T-helper 1 cell treated with Interleukin-12 subunit alpha and Interleukin-12 subunit beta and Interleukin-4 antibody, amounts not matched to agents 30 μg/mL and 1 μg/mL, for 36 hours (primary cell): ENCODE results near the gene MST1R.
A peak's percentile ranks its signal among the peaks of the same experiment; 100 is the strongest.

Experiments used
- H3K27ac Mint-ChIP-seq: one replicate; pipeline ENCODE4 v1.8.0; 2021; ENCODE audit warnings: mild to moderate bottlenecking, mixed read lengths
- H3K27me3 Mint-ChIP-seq: one replicate; pipeline ENCODE4 v1.8.0; 2021; ENCODE audit warnings: low read depth, mixed read lengths
- H3K36me3 Mint-ChIP-seq: one replicate; pipeline ENCODE4 v1.8.0; 2021; ENCODE audit warnings: low read depth, mixed read lengths
- H3K4me1 Mint-ChIP-seq: one replicate; pipeline ENCODE4 v1.8.0; 2021; ENCODE audit warnings: low read depth, mixed read lengths
- H3K4me3 Mint-ChIP-seq: one replicate; pipeline ENCODE4 v1.8.0; 2021; ENCODE audit warnings: mild to moderate bottlenecking, moderate library complexity, mixed read lengths
- H3K9me3 Mint-ChIP-seq: one replicate; pipeline ENCODE4 v1.8.0; 2021; ENCODE audit warnings: mixed read lengths

The MST1R gene

DNA sequence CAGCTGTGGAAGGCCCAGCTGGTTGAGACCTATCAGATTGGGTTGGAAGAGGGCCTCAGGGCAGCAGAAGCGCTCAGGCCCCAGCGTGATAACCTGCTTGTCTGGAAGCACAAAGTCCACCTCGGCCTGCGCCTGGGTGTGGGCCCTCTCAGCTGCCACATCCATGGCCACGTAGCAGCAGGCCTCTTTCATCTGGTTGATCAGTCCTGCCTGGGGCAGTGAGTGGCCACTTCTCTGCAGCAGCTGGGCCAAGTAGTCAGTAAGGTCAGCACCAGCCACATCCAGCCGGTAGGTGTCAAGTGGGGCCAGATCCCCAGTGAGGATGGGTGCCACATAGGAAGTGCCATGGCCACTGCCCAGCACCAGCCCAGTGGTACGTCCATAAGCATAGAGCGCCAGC lies 30.1 kb downstream of the MST1R start:
- H3K4me3 Mint-ChIP-seq, result no peak overlapping the region
- no peaks in the 10 kb centered on the region for H3K4me1 Mint-ChIP-seq
- peaks cover 23% of the 10 kb centered on the region for H3K27me3 Mint-ChIP-seq
- H3K36me3 Mint-ChIP-seq, result no peaks in the 10 kb centered on the region
- no peak overlapping the region for H3K27ac Mint-ChIP-seq
- no peaks in the 10 kb centered on the region for H3K9me3 Mint-ChIP-seq

DNA sequence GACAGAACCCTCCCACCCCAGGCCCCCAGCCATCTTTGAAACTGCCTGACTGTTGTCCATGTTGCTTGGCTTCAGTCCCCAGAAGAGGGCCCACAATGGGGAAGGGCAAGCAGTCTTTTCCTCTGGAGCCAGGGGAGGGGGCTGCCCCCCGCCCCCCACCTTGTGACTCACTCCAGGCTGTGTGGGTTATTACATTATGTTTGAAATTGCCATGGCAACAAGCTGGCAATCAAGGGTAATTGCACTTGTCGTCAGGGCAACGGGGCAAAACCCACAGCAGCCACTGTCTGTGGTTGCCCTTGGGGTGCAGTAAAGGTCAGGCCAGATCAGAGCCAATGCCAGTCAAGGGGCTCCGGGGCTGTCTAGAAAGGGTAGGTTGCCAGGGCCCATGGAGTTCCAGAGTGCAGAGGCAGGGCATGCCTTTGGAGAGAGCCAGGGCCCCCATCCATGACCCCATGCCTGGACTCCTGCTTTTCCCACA lies 30.8 kb downstream of the MST1R start:
- Mint-ChIP-seq H3K36me3 (no peaks in the 10 kb centered on the region), H3K4me3 (no peak overlapping the region), H3K9me3 (no peaks in the 10 kb centered on the region), H3K27me3 (peaks cover 31% of the 10 kb centered on the region), H3K4me1 (no peaks in the 10 kb centered on the region), H3K27ac (no peak overlapping the region)

DNA sequence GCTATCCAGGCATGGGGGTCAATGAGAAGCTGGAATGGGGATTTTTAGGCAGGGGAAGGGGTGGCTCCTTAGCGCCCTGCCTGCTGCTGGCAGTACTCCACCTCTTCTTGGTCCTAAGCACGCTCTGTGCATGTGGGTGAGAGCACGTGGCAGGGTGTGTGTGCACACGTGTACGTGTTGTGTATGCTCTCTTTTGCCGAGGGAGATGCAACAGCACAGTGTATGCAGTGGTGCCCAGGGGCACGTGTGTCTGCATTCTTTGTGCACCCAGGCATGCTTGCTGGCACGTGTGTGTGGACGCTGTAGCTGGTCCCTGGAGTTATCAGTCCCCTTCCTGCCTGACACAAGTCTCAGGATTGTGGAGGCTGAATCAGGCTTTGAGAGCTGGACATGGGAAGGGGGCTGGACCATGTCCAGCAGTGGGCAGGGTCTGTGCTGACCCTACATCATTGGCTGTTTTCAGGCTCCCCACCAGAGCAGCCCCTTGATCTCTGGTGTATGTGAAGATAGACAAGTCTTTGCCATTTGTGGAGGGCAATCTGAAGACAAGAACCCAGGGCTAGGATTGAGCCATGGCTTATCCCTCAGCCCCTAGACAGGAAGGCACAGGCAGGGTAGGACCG lies 32.0 kb downstream of the MST1R start:
- H3K4me1 Mint-ChIP-seq, result no peaks in the 10 kb centered on the region
- no peaks in the 10 kb centered on the region for H3K36me3 Mint-ChIP-seq
- no peak overlapping the region for H3K4me3 Mint-ChIP-seq
- H3K9me3 Mint-ChIP-seq, result no peaks in the 10 kb centered on the region
- H3K27ac Mint-ChIP-seq, result no peak overlapping the region
- H3K27me3 Mint-ChIP-seq, result peaks cover 42% of the 10 kb centered on the region

DNA sequence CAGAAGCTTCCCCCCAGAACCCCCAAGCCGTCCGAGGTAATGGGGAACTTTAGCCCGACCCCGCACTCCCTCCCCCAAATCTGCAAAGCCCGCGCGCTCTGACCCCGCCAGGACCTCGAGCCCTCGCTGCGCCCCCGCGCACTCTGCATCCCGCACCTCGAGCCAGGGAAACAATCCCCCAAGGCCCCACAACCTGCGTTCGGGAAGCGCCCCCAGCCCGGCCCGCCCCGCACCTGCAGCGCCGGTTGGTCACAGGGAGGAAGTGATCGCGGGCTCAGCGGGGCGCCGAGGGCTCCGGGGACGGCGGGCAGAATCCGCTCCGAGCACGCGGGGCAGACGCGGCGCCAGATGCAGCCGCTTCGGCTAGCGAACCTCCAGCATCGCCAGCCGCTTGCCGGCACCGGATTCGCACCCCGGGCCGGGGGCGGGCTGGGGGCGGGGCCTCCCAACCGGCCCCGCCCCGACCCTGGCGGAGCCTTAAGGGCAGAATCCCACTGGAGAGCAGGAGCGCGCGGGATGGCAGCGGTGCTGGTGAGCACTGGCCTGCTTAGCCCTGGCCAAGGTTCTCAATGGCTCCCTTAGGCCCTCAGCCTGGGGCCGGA lies 34.0 kb downstream of the MST1R start, which contains the start of gene CAMKV:
Gene CAMKV, minus strand, starts transcription at position 382 of the 602 bp plus-strand sequence. CDS start 7,518 bp downstream, outside the sequence.
- Mint-ChIP-seq H3K27ac (no peak within 1 kb of the TSS), H3K36me3 (no peaks in the 10 kb centered on the region), H3K4me3 (peak within 1 kb of the TSS; percentile 17), H3K27me3 (peaks cover 55% of the 10 kb centered on the region), H3K9me3 (no peaks in the 10 kb centered on the region), H3K4me1 (no peaks in the 10 kb centered on the region)

DNA sequence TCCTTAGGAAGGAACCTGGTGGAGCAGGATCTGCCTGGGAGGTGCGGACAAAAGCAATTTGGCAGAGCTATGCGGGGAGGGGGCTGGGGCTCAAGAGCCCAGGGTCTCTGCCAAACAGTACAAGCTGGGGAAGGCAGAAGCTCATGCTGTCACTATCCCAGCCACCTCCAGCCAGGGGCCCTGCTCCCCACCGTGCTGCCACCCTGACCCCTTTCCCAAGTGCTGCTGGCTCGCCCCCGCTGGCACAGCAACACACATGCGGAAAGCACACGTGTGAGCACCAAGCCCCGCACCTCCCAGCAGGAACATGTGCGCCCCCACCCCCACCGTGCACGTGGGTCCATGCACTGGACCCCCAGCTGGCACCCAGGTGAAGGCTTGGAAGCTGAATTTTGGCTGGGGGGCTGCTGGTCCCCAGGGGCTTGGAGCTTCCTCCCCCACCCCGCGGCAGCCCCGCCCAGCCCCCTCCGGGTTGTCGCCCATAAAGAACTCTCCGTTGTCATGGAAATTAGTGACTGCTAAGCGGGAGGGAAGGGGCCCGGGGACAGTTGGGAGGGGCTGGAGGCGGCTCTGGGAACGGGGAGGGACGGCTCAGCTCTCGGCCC lies 34.7 kb downstream of the MST1R start:
- Mint-ChIP-seq H3K9me3 (no peaks in the 10 kb centered on the region), H3K27ac (no peak overlapping the region), H3K4me1 (no peaks in the 10 kb centered on the region), H3K4me3 (peak overlapping the region; percentile 17), H3K36me3 (no peaks in the 10 kb centered on the region), H3K27me3 (peaks cover 59% of the 10 kb centered on the region)

DNA sequence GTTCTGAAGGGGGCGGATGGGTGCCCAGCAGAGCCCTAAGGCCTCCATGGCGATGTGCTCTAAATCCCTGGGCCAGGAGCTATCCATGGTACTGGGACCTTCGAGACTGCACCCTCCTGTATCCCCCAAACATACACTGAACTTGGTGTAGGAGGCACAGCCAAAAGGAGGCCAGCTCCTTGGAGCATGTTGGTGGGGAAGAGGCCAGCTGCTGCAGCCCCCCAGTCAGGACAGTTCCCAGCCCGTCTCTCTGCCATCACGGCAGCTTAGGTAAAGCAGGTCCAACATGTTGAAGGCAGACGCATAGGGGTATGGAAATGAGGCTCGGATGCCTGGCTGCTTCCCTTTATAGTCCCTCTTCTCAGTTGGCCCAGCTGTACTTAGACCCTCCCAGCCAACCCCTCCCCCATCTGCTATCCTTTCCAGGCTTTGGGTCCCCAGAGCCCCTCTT lies 35.8 kb downstream of the MST1R start:
- Mint-ChIP-seq H3K4me3 (no peak overlapping the region), H3K36me3 (no peaks in the 10 kb centered on the region)

DNA sequence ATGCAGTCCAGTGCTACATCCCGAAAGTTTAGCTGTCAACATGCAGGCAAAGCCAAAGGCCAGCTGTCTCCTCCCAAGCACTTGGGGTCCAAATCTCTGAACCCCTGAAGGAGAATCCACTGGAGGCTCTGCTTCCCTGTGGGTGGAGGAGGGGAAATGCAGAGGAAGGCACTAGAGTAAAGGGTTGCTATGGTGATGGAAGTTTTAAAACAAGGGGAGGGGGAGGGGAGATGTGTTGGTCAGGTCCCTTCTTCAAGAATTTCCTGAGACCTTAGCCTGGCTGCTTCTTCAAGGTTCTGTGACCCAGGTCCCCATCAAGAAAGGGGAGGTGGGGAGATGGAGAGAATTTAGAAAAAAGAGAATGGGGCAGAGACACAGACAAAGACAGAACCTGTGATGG lies 36.3 kb downstream of the MST1R start:
- Mint-ChIP-seq H3K4me1 (no peaks in the 10 kb centered on the region), H3K27me3 (peaks cover 62% of the 10 kb centered on the region), H3K27ac (no peak overlapping the region), H3K36me3 (no peaks in the 10 kb centered on the region), H3K4me3 (no peak overlapping the region), H3K9me3 (no peaks in the 10 kb centered on the region)

More for the DNA sequence above, 35.8 kb downstream of the MST1R start:
- H3K4me1 Mint-ChIP-seq, result no peaks in the 10 kb centered on the region
- H3K27ac Mint-ChIP-seq, result no peak overlapping the region
- no peaks in the 10 kb centered on the region for H3K9me3 Mint-ChIP-seq
- H3K27me3 Mint-ChIP-seq, result peaks cover 62% of the 10 kb centered on the region

DNA sequence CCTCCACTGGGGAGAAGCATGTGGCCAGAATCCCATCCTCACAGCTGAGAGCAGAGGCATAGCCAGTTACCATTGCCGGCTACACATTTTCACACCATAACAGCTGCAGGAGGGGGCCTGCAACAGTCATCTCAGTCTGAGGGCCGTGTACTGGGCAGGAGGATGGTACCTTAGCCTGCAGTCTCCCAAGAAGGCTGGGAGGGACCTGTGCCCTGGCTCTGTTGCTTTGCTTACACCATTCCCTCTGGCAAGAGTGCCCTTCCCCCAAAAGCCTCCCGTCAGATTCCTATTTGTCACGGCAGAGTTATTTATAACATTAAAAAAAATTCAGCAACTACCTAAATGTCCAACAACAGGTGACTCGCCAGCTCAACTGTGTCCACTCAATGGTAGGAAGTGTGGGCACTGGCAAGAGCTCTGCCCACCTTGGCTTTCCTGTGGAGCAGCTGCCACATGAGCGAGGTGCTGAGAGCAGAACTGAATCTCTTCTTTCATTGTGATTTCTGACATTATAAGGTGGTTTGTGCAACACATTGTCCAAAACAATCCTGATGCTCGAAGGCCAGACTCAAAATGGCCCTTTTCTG lies 38.4 kb downstream of the MST1R start:
- Mint-ChIP-seq H3K36me3 (no peaks in the 10 kb centered on the region), H3K27me3 (peaks cover 45% of the 10 kb centered on the region), H3K27ac (no peak overlapping the region), H3K4me1 (no peaks in the 10 kb centered on the region), H3K4me3 (no peak overlapping the region), H3K9me3 (no peaks in the 10 kb centered on the region)

DNA sequence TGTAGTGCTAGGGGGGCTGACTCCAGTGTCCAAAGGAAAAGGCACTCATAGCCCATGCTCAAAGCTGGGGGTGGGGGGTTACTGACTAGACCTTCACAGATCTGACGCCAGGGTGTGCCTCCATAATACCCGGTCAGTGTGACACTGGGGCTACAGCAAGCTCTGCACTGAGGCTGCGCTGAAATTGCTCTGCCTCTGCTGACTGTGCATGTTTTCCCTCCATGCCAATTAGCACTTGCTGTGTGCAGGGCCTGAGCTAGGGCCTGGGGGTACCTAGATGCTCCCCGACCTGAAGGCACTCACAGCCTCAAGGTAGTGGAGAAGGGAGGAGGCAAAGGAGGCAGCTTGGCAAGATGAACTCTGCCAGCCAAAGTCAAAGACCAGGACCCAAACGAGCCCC lies 39.2 kb downstream of the MST1R start:
- Mint-ChIP-seq H3K9me3 (no peaks in the 10 kb centered on the region), H3K4me3 (no peak overlapping the region), H3K4me1 (no peaks in the 10 kb centered on the region), H3K27me3 (peaks cover 41% of the 10 kb centered on the region), H3K27ac (no peak overlapping the region), H3K36me3 (no peaks in the 10 kb centered on the region)

DNA sequence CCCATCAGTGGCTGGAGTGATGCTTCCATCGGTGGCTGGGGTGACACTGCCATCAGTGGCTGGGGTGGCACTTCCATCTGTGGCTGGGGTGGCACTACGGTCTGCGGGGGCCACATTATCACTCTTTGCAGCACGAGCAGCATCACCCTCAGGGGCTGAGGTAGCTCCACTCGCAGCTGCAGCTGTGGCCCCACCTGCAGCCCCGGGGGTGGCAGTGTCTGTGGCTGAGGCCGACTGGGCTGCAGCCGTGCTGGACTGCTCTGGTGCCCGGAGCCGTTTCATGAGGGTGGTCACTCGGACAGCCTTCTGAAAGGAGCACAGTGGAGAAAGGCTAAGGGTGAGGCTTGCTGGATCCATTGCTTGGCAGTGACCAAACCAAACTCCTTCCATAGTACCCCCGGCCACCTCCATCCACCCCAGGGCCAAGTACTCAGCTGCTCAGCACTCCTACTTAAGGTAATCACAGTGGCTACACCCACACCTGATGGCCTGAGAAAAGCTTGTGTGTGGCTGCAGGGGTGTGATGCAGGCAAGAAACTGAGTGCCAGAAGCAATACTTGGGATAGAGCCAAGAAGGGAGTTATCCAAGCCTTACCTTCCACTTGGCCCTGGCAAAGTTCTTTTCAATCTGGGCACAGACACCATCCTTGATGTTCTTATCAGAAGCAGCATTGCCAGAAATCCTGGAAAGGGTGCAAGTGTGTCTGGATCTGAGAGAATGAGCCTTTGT lies 43.9 kb downstream of the MST1R start:
- no peaks in the 10 kb centered on the region for H3K36me3 Mint-ChIP-seq
- peaks cover 7% of the 10 kb centered on the region for H3K27me3 Mint-ChIP-seq
- H3K27ac Mint-ChIP-seq, result no peak overlapping the region
- peaks cover 13% of the 10 kb centered on the region for H3K4me1 Mint-ChIP-seq
- no peaks in the 10 kb centered on the region for H3K9me3 Mint-ChIP-seq
- no peak overlapping the region for H3K4me3 Mint-ChIP-seq

DNA sequence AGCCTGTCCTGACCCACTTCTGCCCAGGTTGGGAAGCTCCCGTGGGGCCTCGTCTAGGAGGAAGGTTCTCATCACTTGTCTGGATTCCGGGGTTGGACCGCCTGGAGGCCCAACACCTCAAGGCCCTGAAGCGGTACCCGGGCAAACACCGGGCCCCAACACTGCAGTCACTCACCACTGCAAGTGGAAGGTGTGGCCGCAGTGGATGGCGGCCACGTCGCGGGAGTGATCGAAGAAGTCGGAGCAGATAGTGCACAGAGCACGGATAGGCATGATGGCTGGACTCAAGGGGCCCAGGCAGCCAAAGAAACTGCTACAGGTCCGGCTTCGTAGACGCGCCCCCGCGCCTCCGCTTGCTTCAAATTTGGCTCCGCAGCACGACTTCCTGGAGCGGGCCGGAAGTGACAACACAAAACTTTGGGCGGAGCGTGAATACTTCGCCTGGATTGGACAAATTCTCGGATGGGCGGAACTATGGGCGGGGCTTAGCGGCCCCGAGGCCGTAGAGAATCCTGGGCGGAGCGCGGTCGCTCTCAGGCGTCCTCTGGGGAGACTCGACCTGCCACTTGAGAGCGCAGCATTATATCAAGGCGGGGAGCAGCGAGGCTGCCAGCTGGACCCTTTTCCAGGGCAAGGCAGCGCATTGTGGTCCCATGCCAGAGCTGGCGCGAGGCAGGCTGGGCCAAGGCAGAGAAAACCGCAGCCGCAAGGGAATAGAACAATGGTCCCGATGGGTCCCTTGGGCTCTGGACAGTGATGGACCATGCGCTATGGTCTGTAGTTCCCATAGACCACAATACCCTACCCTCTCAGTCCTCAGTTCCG lies 47.3 kb downstream of the MST1R start, which contains the start of gene TRAIP:
Gene TRAIP, minus strand, starts transcription at position 384 of the 825 bp plus-strand sequence. Its CDS starts 111 bp downstream, at position 273.
- no peaks in the 10 kb centered on the region for H3K36me3 Mint-ChIP-seq
- H3K9me3 Mint-ChIP-seq, result no peaks in the 10 kb centered on the region
- no peaks in the 10 kb centered on the region for H3K27me3 Mint-ChIP-seq
- peak within 1 kb of the TSS; percentile 90 for H3K27ac Mint-ChIP-seq
- peak within 1 kb of the TSS; percentile 95 for H3K4me3 Mint-ChIP-seq
- peaks cover 13% of the 10 kb centered on the region for H3K4me1 Mint-ChIP-seq

DNA sequence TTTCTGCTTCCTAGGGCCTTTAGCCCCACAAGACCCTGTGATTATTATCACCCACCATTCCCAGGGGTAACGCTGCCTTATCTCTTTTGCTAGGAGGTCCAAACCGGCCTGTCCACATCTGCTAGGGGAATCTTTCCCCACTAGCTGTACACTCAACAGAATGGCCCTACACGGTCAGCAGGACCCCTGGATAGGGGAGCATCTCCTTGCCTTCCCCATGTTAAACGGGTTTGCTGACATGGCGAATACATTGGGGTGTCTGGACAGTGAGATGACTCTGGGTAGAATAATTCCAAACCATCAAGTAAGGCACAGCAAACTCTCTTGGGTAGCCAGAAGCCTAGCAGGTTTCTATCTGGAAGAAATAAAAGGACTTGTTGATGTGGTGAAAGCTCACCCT lies 48.0 kb downstream of the MST1R start:
- Mint-ChIP-seq H3K27me3 (no peaks in the 10 kb centered on the region), H3K9me3 (no peaks in the 10 kb centered on the region), H3K27ac (peak overlapping the region; percentile 90), H3K4me3 (peak overlapping the region; percentile 95), H3K36me3 (no peaks in the 10 kb centered on the region), H3K4me1 (peaks cover 13% of the 10 kb centered on the region)

DNA sequence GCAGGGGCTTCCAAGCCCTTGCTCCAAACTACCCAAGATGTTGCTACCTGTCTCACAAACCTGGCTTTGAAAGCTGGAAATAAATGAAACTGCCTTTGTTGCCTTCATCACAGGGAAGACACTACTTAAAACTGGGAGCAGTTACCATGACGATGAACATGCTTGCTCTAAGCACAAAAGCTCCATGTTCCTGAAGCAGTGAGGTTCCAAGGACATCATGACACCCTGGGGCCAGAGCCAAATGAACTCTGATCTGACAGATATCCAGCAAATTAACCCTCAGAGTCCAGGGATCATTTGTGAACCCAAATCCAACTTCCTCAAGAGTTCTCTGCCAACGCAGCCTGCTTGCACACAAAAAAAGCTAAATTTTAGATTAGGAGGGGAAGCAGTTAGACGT lies 58.0 kb downstream of the MST1R start:
- Mint-ChIP-seq H3K27ac (no peak overlapping the region), H3K4me1 (no peaks in the 10 kb centered on the region), H3K36me3 (peaks cover 4% of the 10 kb centered on the region)

More for the DNA sequence above, 58.0 kb downstream of the MST1R start:
- Mint-ChIP-seq H3K4me3 (no peak overlapping the region), H3K27me3 (no peaks in the 10 kb centered on the region), H3K9me3 (no peaks in the 10 kb centered on the region)
